ENCODE measurements around the gene AFAP1L2.

AFAP1L2 gene

DNA sequence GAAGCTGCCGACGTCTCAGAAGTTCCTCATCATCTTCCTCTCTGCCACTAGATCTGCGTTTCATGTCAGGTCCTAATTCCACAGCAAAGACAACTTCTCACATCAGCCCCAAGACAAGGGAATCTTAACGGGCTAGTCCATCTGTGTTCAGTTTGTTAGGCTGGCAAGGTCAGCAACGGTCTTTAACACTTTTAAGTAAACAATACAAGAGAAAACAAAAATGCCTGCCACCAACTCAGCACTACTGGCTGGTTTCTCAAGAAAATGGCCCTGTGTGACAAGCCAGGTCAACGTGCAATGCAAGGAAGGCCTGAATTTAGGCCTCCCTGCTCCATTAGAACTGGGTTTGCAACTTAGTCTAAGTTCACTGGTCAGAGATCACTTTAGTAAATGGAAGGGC, 41.0 kb upstream of the AFAP1L2 start (continued):
- TF ChIP-seq, protein P1, sequence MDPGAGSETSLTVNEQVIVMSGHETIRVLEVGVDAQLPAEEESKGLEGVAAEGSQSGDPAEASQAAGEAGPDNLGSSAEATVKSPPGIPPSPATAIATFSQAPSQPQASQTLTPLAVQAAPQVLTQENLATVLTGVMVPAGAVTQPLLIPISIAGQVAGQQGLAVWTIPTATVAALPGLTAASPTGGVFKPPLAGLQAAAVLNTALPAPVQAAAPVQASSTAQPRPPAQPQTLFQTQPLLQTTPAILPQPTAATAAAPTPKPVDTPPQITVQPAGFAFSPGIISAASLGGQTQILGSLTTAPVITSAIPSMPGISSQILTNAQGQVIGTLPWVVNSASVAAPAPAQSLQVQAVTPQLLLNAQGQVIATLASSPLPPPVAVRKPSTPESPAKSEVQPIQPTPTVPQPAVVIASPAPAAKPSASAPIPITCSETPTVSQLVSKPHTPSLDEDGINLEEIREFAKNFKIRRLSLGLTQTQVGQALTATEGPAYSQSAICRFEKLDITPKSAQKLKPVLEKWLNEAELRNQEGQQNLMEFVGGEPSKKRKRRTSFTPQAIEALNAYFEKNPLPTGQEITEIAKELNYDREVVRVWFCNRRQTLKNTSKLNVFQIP (CRISPR knock-in tag; IDR thresholded peaks at IDR 0.05; ENCODE audit: borderline replicate concordance, low read depth), result no peak
- TF ChIP-seq, protein P2, sequence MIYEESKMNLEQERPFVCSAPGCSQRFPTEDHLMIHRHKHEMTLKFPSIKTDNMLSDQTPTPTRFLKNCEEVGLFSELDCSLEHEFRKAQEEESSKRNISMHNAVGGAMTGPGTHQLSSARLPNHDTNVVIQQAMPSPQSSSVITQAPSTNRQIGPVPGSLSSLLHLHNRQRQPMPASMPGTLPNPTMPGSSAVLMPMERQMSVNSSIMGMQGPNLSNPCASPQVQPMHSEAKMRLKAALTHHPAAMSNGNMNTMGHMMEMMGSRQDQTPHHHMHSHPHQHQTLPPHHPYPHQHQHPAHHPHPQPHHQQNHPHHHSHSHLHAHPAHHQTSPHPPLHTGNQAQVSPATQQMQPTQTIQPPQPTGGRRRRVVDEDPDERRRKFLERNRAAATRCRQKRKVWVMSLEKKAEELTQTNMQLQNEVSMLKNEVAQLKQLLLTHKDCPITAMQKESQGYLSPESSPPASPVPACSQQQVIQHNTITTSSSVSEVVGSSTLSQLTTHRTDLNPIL (CRISPR knock-in tag; IDR thresholded peaks at IDR 0.05; ENCODE audit: low read depth), result no peak
- TF ChIP-seq OSR1 (CRISPR knock-in tag; IDR thresholded peaks at IDR 0.05), result no peak
- TF ChIP-seq, protein P3, sequence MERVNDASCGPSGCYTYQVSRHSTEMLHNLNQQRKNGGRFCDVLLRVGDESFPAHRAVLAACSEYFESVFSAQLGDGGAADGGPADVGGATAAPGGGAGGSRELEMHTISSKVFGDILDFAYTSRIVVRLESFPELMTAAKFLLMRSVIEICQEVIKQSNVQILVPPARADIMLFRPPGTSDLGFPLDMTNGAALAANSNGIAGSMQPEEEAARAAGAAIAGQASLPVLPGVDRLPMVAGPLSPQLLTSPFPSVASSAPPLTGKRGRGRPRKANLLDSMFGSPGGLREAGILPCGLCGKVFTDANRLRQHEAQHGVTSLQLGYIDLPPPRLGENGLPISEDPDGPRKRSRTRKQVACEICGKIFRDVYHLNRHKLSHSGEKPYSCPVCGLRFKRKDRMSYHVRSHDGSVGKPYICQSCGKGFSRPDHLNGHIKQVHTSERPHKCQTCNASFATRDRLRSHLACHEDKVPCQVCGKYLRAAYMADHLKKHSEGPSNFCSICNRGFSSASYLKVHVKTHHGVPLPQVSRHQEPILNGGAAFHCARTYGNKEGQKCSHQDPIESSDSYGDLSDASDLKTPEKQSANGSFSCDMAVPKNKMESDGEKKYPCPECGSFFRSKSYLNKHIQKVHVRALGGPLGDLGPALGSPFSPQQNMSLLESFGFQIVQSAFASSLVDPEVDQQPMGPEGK (CRISPR knock-in tag; IDR thresholded peaks at IDR 0.05; ENCODE audit: borderline replicate concordance), result no peak
- TF ChIP-seq ZNF8 (CRISPR knock-in tag; IDR thresholded peaks at IDR 0.05), result no peak
- no peak for TF ChIP-seq ZFP30 (CRISPR knock-in tag; IDR thresholded peaks at IDR 0.05)
- no peak for TF ChIP-seq BACH2 (CRISPR knock-in tag; IDR thresholded peaks at IDR 0.05; ENCODE audit: borderline replicate concordance)
- TF ChIP-seq TCF4 (CRISPR knock-in tag; IDR thresholded peaks at IDR 0.05; ENCODE audit: borderline replicate concordance), result no peak
- TF ChIP-seq ZNF565 (CRISPR knock-in tag; conservative IDR thresholded peaks at IDR 0.05; ENCODE audit: low read depth), result no peak

DNA sequence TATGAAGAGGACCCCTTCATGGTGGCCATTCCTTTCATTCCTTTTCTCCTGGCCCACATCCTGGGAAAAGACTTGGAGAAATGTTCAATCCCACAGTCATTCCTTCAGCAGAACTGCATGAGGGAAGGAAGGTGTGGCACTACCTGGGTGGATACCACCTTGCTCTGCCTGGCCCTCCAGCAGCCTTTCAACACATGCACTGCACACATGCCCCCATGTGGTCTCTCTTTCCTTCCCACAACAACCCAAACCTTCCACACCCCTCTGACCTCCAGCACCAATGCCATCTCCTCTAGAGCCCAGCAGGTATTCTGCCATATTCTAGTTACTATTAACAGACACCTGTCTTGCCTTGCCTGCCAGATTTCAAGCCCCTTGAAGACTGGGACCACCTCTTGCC, 40.5 kb upstream of the AFAP1L2 start:
- no peak for TF ChIP-seq ZNF8 (CRISPR knock-in tag; IDR thresholded peaks at IDR 0.05)
- no peak for TF ChIP-seq ZFP30 (CRISPR knock-in tag; IDR thresholded peaks at IDR 0.05)
- TF ChIP-seq SNAI2 (CRISPR knock-in tag; IDR thresholded peaks at IDR 0.05), result no peak
- TF ChIP-seq CSDC2 (CRISPR knock-in tag; IDR thresholded peaks at IDR 0.05), result no peak
- no peak for TF ChIP-seq RARB (CRISPR knock-in tag; IDR thresholded peaks at IDR 0.05)
- TF ChIP-seq, protein P1 (CRISPR knock-in tag; IDR thresholded peaks at IDR 0.05; ENCODE audit: borderline replicate concordance, low read depth), result no peak
- TF ChIP-seq ZNF70 (CRISPR knock-in tag; IDR thresholded peaks at IDR 0.05), result no peak
- no peak for TF ChIP-seq GLIS3 (CRISPR knock-in tag; IDR thresholded peaks at IDR 0.05)
- no peak for TF ChIP-seq BACH2 (CRISPR knock-in tag; IDR thresholded peaks at IDR 0.05; ENCODE audit: borderline replicate concordance)
- TF ChIP-seq ISL1 (CRISPR knock-in tag; IDR thresholded peaks at IDR 0.05), result no peak
- no peak for TF ChIP-seq ZC3H10 (CRISPR knock-in tag; IDR thresholded peaks at IDR 0.05)
- TF ChIP-seq ESRRG (CRISPR knock-in tag; IDR thresholded peaks at IDR 0.05), result no peak
- no peak for TF ChIP-seq TCF4 (CRISPR knock-in tag; IDR thresholded peaks at IDR 0.05; ENCODE audit: borderline replicate concordance)
- TF ChIP-seq, protein P2 (CRISPR knock-in tag; IDR thresholded peaks at IDR 0.05; ENCODE audit: low read depth), result no peak
- TF ChIP-seq OSR1 (CRISPR knock-in tag; IDR thresholded peaks at IDR 0.05), result no peak
- no peak for TF ChIP-seq ZNF565 (CRISPR knock-in tag; conservative IDR thresholded peaks at IDR 0.05; ENCODE audit: low read depth)
- no peak for TF ChIP-seq PPARA (CRISPR knock-in tag; IDR thresholded peaks at IDR 0.05; ENCODE audit: borderline replicate concordance)
- TF ChIP-seq TOX (CRISPR knock-in tag; IDR thresholded peaks at IDR 0.05; ENCODE audit: borderline replicate concordance), result no peak
- TF ChIP-seq, protein P4, sequence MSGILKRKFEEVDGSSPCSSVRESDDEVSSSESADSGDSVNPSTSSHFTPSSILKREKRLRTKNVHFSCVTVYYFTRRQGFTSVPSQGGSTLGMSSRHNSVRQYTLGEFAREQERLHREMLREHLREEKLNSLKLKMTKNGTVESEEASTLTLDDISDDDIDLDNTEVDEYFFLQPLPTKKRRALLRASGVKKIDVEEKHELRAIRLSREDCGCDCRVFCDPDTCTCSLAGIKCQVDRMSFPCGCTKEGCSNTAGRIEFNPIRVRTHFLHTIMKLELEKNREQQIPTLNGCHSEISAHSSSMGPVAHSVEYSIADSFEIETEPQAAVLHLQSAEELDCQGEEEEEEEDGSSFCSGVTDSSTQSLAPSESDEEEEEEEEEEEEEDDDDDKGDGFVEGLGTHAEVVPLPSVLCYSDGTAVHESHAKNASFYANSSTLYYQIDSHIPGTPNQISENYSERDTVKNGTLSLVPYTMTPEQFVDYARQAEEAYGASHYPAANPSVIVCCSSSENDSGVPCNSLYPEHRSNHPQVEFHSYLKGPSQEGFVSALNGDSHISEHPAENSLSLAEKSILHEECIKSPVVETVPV (CRISPR knock-in tag; IDR thresholded peaks at IDR 0.05), result no peak
- ATAC-seq, result no peak

DNA sequence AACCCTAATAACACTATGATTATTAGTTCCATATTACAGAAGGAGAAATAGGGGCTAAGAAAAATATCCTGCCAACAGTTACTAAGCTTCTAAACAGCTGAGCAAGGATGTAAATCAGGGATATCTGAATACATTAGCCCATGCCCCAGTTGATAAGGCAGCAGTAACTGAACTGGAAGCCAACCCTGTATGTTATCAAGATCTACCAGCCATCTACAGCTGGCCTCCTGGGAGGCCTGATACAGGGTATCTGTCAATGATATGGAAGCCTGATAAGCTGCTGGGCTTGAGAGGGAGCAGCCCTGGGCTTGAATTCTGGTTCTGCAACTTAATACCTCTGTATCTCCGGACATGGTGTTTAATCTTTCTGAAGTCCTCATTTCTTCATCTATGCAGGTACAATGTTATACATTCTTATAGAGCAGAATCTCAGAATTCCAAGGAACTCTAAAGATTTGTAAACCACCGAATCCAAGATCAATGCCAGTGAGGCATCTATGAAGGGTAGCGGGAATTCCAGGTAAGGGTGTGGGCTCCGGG, 37.9 kb upstream of the AFAP1L2 start:
- ATAC-seq, result no peak
- no peak for TF ChIP-seq ZNF70 (CRISPR knock-in tag; IDR thresholded peaks at IDR 0.05)
- TF ChIP-seq TOX (CRISPR knock-in tag; IDR thresholded peaks at IDR 0.05; ENCODE audit: borderline replicate concordance), result no peak
- TF ChIP-seq GLIS3 (CRISPR knock-in tag; IDR thresholded peaks at IDR 0.05), result no peak
- TF ChIP-seq ZC3H10 (CRISPR knock-in tag; IDR thresholded peaks at IDR 0.05), result no peak
- no peak for TF ChIP-seq ZNF565 (CRISPR knock-in tag; conservative IDR thresholded peaks at IDR 0.05; ENCODE audit: low read depth)
- TF ChIP-seq RARB (CRISPR knock-in tag; IDR thresholded peaks at IDR 0.05), result no peak
- TF ChIP-seq, protein P4 (CRISPR knock-in tag; IDR thresholded peaks at IDR 0.05), result no peak
- TF ChIP-seq ARNTL (CRISPR knock-in tag; IDR thresholded peaks at IDR 0.05; ENCODE audit: borderline replicate concordance, low read depth), result no peak
- no peak for TF ChIP-seq ZFP3 (CRISPR knock-in tag; IDR thresholded peaks at IDR 0.05)
- TF ChIP-seq, protein P1 (CRISPR knock-in tag; IDR thresholded peaks at IDR 0.05; ENCODE audit: borderline replicate concordance, low read depth), result no peak
- TF ChIP-seq TCF4 (CRISPR knock-in tag; IDR thresholded peaks at IDR 0.05; ENCODE audit: borderline replicate concordance), result no peak; the same call in 1 of the 2 replicates
- TF ChIP-seq ZNF8 (CRISPR knock-in tag; IDR thresholded peaks at IDR 0.05), result no peak
